Measurements from ENCODE around the gene DLST.

- TF ChIP-seq ZNF777 (tag by site-specific recombination; IDR thresholded peaks at IDR 0.05; ENCODE audit: borderline replicate concordance): no peak
- no peak for TF ChIP-seq ZNF18 (tag by site-specific recombination; IDR thresholded peaks at IDR 0.05)
- no peak for TF ChIP-seq ZBTB8A (tag by site-specific recombination; IDR thresholded peaks at IDR 0.05)
- no peak for TF ChIP-seq CTCF (tag by site-specific recombination; IDR thresholded peaks at IDR 0.05)
- no peak for TF ChIP-seq ZNF416 (tag by site-specific recombination; IDR thresholded peaks at IDR 0.05)
- TF ChIP-seq ZNF391 (tag by site-specific recombination; IDR thresholded peaks at IDR 0.05; ENCODE audit: borderline replicate concordance, low read depth): no peak
- no peak for TF ChIP-seq PATZ1 (tag by site-specific recombination; IDR thresholded peaks at IDR 0.05)
- TF ChIP-seq ZNF768 (tag by site-specific recombination; IDR thresholded peaks at IDR 0.05): no peak
- no peak for TF ChIP-seq REST (tag by site-specific recombination; IDR thresholded peaks at IDR 0.05)
- no peak for TF ChIP-seq YY2 (tag by site-specific recombination; IDR thresholded peaks at IDR 0.05)
These were observed 14.9 kb upstream of the DLST start for GRCh38 chr14:74866708-74867389.
